ENCODE results near the gene MT1F.

MT1F gene

GRCh38 chr16:56701534-56701933 lies 43.8 kb downstream of the MT1F start:
- Histone ChIP-seq H3K9ac (ENCODE audit: low read length in 2 of 2) (no peak overlapping the region), H3K27me3 (ENCODE audit: control insufficient read depth in 1 of 2, insufficient read depth in 2 of 2, low read length in 2 of 2) (no peaks in the 10 kb centered on the region), H3K4me1 (ENCODE audit: control insufficient read depth, insufficient read depth, low read length) (peaks cover 2% of the 10 kb centered on the region), H3K27ac (ENCODE audit: low read length) (no peak overlapping the region), H3K36me3 (ENCODE audit: control insufficient read depth in 2 of 2, insufficient read depth in 2 of 2, low read length in 2 of 2) (no peaks in the 10 kb centered on the region), H3K4me3 (ENCODE audit: low read length in 2 of 2) (no peak overlapping the region), H3K9me3 (ENCODE audit: control insufficient read depth in 2 of 2, low read length in 2 of 2) (peaks cover 0 to 4% of the 10 kb centered on the region in 2 donors)

DNA sequence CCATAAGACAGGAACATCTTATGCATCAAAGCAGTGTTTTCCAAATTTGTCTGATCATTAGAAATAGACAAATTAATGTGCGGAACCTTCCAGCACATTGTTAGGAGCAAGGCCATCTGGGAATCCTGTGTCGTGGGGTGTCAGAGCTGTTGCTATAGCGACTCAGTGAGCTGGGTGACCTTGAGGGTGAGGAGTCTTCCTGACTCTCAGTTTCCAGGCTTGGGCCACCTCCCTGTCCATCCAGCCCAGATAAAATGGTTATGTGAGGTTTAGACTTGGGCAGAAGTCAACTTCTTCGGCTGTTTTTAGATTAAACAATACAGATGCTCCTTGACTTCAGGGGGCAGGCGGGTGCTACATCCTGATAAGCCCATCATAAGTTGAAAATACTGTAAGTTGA lies 45.1 kb downstream of the MT1F start:
- Histone ChIP-seq H3K36me3 (ENCODE audit: control insufficient read depth in 2 of 2, insufficient read depth in 2 of 2, low read length in 2 of 2) (no peaks in the 10 kb centered on the region), H3K4me3 (ENCODE audit: low read length in 2 of 2) (no peak overlapping the region), H3K9ac (ENCODE audit: low read length in 2 of 2) (no peak overlapping the region), H3K4me1 (ENCODE audit: control insufficient read depth, insufficient read depth, low read length) (peaks cover 2% of the 10 kb centered on the region), H3K9me3 (ENCODE audit: control insufficient read depth in 2 of 2, low read length in 2 of 2) (no peaks in the 10 kb centered on the region), H3K27me3 (ENCODE audit: control insufficient read depth in 1 of 2, insufficient read depth in 2 of 2, low read length in 2 of 2) (no peaks in the 10 kb centered on the region), H3K27ac (ENCODE audit: low read length) (no peak overlapping the region)
